Measurements from ENCODE around the gene USP36. TPM values are rescaled to one million over a fixed set of nuclear protein-coding genes. Genes with fewer than 3 reads are reported as not detected.
"Not testable (repeated sequence)": the region's sequence is repeated elsewhere in the genome, so short reads cannot be mapped to it uniquely, and the experiment has no call there.

The USP36 gene
- total RNA-seq = 10 to 100 TPM; 36.7 to 63.6 (median 45.2) TPM

DNA sequence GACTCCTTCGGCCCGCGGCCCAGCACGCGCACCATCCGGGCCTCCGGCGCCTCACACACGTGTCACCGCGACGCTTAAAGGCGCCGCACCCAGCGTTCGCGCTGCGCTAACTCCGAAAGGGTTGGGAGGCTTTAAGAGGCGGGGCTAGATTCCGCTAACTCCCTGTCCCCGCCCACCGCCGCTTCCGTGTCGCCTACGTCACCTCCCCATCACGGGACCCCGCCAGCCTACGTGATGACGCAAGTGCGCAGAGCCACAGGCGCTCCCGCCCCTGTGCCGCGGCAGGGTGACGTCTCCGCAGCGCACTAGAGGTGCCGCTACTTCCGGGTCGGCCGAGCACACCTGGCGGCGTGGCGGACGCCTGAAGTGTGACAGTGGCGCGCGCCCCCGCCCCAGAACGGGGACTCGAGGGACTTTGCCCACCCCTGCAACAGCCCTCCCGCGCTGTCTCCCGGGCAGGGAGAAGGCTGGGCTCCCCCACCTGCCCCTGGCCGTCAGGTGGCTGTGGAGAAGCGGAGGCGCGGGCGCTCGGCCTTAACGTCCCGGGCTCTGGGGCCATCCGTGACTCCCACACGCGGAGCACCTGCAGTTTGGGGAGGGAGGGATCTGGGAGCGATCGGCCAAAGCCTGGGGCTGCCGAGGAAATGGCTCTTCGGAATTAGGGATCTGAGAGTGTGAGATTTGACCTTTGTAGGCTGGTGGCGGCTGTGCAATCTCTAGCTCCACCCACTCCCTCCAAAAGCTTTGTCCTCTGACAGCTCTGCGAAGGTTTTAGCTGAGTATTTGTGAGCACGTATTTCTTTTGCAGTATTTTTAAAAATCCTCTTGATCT is at the start of gene USP36:
Gene USP36 (minus strand): TSS at position 35 of the 832 bp plus-strand sequence. CDS start 4,451 bp downstream, outside the sequence.
- 0 to 1% methylated on average over 37 to 74 of the region's 74 CpGs for WGBS, 2 donors
- H3K4me3 ChIP-seq (ENCODE audit: low read depth, poor library complexity, severe bottlenecking) = peak within 1 kb of the TSS; percentile 75
- peak; percentile 99 to 100 for DNase-seq (ENCODE audit: low spot score in 2 of 2)
- intact Hi-C loops (cut with DNase I; ENCODE audit: low total_unique reads) = no loop called here
- TF ChIP-seq POLR2A (IDR thresholded peaks at IDR 0.05) = peak in 1 of 2 donors; percentile 88
- TF ChIP-seq, protein P1, sequence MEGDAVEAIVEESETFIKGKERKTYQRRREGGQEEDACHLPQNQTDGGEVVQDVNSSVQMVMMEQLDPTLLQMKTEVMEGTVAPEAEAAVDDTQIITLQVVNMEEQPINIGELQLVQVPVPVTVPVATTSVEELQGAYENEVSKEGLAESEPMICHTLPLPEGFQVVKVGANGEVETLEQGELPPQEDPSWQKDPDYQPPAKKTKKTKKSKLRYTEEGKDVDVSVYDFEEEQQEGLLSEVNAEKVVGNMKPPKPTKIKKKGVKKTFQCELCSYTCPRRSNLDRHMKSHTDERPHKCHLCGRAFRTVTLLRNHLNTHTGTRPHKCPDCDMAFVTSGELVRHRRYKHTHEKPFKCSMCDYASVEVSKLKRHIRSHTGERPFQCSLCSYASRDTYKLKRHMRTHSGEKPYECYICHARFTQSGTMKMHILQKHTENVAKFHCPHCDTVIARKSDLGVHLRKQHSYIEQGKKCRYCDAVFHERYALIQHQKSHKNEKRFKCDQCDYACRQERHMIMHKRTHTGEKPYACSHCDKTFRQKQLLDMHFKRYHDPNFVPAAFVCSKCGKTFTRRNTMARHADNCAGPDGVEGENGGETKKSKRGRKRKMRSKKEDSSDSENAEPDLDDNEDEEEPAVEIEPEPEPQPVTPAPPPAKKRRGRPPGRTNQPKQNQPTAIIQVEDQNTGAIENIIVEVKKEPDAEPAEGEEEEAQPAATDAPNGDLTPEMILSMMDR (IDR thresholded peaks at IDR 0.05) = no peak

DNA sequence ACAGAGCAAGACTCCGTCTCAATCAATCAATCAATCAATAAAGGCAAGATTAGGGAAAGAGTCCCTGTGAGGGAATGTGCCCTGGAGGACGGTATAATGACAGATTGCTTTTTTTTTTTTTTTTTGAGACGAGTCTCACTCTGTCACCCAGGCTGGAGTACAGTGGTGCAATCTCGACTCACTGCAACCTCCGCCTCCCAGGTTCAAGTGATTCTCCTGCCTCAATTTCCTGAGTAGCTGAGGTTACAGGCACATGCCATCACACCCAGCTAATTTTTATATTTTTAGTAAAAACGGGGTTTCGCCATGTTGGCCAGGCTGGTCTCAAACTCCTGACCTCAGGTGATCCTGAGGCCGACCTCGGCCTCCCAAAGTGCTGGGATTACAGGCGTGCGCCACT is 49.5 kb upstream of the USP36 start:
- H3K4me3 ChIP-seq (ENCODE audit: low read depth, poor library complexity, severe bottlenecking); DNase-seq (ENCODE audit: low spot score in 2 of 2); intact Hi-C loops (cut with DNase I; ENCODE audit: low total_unique reads): not testable (repeated sequence)
- 79 to 94% methylated on average over 11 of the region's 11 CpGs for WGBS, 2 donors

DNA sequence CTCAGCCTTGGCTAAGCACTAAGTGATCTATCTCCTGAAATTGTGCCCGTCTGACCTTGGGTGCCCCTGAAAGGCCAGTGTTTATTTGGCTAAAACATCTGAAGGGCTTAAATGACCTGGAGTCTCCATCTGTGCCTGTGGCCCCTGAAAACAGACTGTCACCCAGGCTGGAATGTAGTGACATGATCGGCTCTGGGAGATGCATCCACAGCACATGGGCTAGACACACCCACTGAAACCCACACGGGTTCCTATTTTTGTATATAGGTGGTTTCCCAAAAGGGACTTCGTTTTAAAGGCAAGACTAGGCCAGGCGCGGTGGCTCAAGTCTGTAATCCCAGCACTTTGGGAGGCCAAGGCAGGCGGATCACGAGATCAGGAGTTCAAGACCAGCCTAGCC is 48.9 kb upstream of the USP36 start:
- no peak overlapping the region for H3K4me3 ChIP-seq (ENCODE audit: low read depth, poor library complexity, severe bottlenecking)
- 62 to 63% methylated on average over 8 of the region's 8 CpGs for whole genome bisulfite sequencing, 2 donors
- TF ChIP-seq POLR2A (IDR thresholded peaks at IDR 0.05) = no peak
- TF ChIP-seq, protein P1 (IDR thresholded peaks at IDR 0.05) = no peak
- intact Hi-C loops (cut with DNase I; ENCODE audit: low total_unique reads) = no loop called here
- no peak for DNase-seq (ENCODE audit: low spot score in 2 of 2)

DNA sequence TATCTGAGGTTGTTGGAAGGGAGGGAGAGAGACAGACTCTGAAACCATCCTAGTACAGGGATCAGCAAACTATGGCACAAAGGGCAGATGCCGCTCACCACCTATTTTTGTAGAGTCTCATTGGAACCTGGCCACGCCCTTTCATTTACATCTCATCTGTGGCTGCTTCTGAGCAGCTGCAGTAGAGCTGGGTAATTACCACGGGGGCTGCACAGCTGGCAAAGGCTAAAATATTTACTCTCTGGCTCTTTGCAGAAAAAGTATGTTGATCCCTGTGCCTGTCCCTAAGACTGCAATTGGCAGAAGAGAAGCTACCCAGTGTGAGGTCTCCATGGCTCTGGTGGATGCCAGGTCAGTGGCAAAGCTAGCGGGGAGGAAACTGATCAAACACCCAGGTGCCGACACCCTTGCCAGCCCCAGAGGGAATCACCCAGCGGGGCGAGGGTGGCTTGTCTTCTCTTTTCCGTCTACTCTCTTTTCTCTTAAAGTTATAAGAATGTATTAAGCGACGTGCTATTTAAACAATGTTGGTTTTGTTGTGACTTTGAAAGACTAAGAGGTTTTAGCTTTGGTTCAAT is 48.4 kb upstream of the USP36 start:
- TF ChIP-seq, protein P1 (IDR thresholded peaks at IDR 0.05) = no peak
- TF ChIP-seq POLR2A (IDR thresholded peaks at IDR 0.05) = no peak
- DNase-seq (ENCODE audit: low spot score in 2 of 2) = no peak
- 68 to 69% methylated on average over 10 of the region's 10 CpGs for WGBS, 2 donors
- intact Hi-C loops (cut with DNase I; ENCODE audit: low total_unique reads) = no loop called here
- no peak overlapping the region for H3K4me3 ChIP-seq (ENCODE audit: low read depth, poor library complexity, severe bottlenecking)

DNA sequence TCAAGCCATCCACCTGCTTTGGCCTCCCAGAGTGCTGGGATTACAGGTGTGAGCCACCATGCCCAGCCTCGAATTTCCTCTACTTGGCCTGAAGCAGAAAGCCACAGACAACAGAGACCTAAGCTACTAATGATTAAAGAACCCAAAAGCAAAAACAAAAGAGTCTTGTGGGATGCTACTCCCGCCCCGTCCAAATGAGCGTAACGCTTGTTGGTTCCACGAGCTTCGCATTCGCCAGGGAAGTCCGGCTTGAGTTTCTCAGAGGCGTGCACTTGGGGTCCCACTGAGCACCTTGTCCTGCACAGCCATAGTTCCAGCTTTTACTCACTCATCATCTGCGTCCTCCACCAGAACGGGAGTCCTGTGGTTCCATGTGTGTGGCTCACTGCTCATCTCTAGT is 46.3 kb upstream of the USP36 start:
- WGBS, 2 donors = 93 to 97% methylated on average over 12 of the region's 12 CpGs
- intact Hi-C loops (cut with DNase I; ENCODE audit: low total_unique reads) = no loop called here
- H3K4me3 ChIP-seq (ENCODE audit: low read depth, poor library complexity, severe bottlenecking) = no peak overlapping the region
- DNase-seq (ENCODE audit: low spot score in 2 of 2) = no peak
- TF ChIP-seq POLR2A (IDR thresholded peaks at IDR 0.05) = no peak
- TF ChIP-seq, protein P1 (IDR thresholded peaks at IDR 0.05) = no peak

DNA sequence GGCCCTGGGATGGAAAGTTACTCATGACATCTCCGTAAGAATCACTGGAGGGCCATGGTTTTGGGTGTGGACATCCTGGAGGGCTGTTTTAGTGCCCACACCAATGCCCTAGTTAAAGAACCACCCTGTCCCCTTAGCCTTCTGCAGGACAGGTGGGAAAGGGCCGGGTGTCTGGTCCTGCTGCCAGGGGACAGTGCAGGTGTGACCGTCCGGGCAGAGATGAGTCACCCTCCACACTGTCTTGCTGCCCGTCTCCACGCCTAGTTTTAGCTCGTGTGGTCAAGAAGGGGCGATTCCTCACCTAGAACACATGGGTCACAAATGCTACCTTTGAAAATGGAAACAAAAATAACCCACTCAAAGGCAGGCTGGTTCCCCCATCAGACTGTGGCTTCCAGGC is 45.3 kb upstream of the USP36 start:
- H3K4me3 ChIP-seq (ENCODE audit: low read depth, poor library complexity, severe bottlenecking) = no peak overlapping the region
- TF ChIP-seq POLR2A (IDR thresholded peaks at IDR 0.05) = no peak
- TF ChIP-seq, protein P1 (IDR thresholded peaks at IDR 0.05) = no peak
- intact Hi-C loops (cut with DNase I; ENCODE audit: low total_unique reads) = no loop called here
- no peak for DNase-seq (ENCODE audit: low spot score in 2 of 2)
- 79 to 87% methylated on average over 8 of the region's 8 CpGs for WGBS, 2 donors

Data from lower leg skin (tissue), 4 donors.